ENCODE measurements around the gene ATE1. TPM values are rescaled to one million over a fixed set of nuclear protein-coding genes. Genes with fewer than 3 reads are reported as not detected.

Gene ATE1
- total RNA-seq, 4 donors from 2014 or later = 13.5 to 90.2 (median 27.7) TPM

- no peak overlapping the region for H3K4me3 ChIP-seq
- H3K36me3 ChIP-seq = no peaks in the 10 kb centered on the region
- TF ChIP-seq CTCF (IDR thresholded peaks at IDR 0.05) = no peak
- TF ChIP-seq POLR2A (IDR thresholded peaks at IDR 0.05) = no peak
- H3K4me1 ChIP-seq = no peaks in the 10 kb centered on the region
- no peaks in the 10 kb centered on the region for H3K27me3 ChIP-seq
- DNase-seq = no peak
- H3K9me3 ChIP-seq = no peaks in the 10 kb centered on the region
- intact Hi-C loops (cut with DNase I; ENCODE audit: low total_unique reads) = no loop called here
- H3K27ac ChIP-seq = no peak overlapping the region
Measured at GRCh38 chr10:121800831-121801230, 127.0 kb downstream of the ATE1 start.

- no peaks in the 10 kb centered on the region for H3K27me3 ChIP-seq
- intact Hi-C loops (cut with DNase I; ENCODE audit: low total_unique reads) = no loop called here
- no peaks in the 10 kb centered on the region for H3K9me3 ChIP-seq
- no peak overlapping the region for H3K4me3 ChIP-seq
- H3K27ac ChIP-seq = no peak overlapping the region
- TF ChIP-seq POLR2A (IDR thresholded peaks at IDR 0.05) (no peak), CTCF (IDR thresholded peaks at IDR 0.05) (no peak)
- H3K4me1 ChIP-seq = no peaks in the 10 kb centered on the region
- no peak for DNase-seq
- no peaks in the 10 kb centered on the region for H3K36me3 ChIP-seq
Measured at GRCh38 chr10:121800146-121800545, 127.7 kb downstream of the ATE1 start.

GRCh38 chr10:121797490-121797889 is 130.3 kb downstream of the ATE1 start:
- no peak for TF ChIP-seq POLR2A (IDR thresholded peaks at IDR 0.05)
- TF ChIP-seq CTCF (IDR thresholded peaks at IDR 0.05) = no peak

GRCh38 chr10:121796342-121796741 is 131.5 kb downstream of the ATE1 start:
- no peak for DNase-seq
- Histone ChIP-seq H3K27ac (no peak overlapping the region), H3K4me3 (no peak overlapping the region), H3K27me3 (no peaks in the 10 kb centered on the region), H3K9me3 (no peaks in the 10 kb centered on the region), H3K4me1 (no peaks in the 10 kb centered on the region), H3K36me3 (no peaks in the 10 kb centered on the region)
- TF ChIP-seq POLR2A (IDR thresholded peaks at IDR 0.05) (no peak), CTCF (IDR thresholded peaks at IDR 0.05) (no peak)
- intact Hi-C loops (cut with DNase I; ENCODE audit: low total_unique reads) = no loop called here

More at GRCh38 chr10:121797490-121797889, 130.3 kb downstream of the ATE1 start:
- intact Hi-C loops (cut with DNase I; ENCODE audit: low total_unique reads) = no loop called here
- no peak overlapping the region for H3K27ac ChIP-seq
- DNase-seq = no peak
- H3K4me1 ChIP-seq = no peaks in the 10 kb centered on the region
- H3K9me3 ChIP-seq = no peaks in the 10 kb centered on the region
- no peaks in the 10 kb centered on the region for H3K27me3 ChIP-seq
- H3K36me3 ChIP-seq = no peaks in the 10 kb centered on the region
- H3K4me3 ChIP-seq = no peak overlapping the region

GRCh38 chr10:121792198-121792597 is 135.6 kb downstream of the ATE1 start:
- no peaks in the 10 kb centered on the region for H3K27me3 ChIP-seq
- H3K36me3 ChIP-seq = no peaks in the 10 kb centered on the region
- DNase-seq = no peak
- intact Hi-C loops (cut with DNase I; ENCODE audit: low total_unique reads) = no loop called here
- H3K9me3 ChIP-seq = no peaks in the 10 kb centered on the region
- no peak overlapping the region for H3K4me3 ChIP-seq
- H3K4me1 ChIP-seq = no peaks in the 10 kb centered on the region
- H3K27ac ChIP-seq = no peak overlapping the region
- TF ChIP-seq CTCF (IDR thresholded peaks at IDR 0.05) (no peak), POLR2A (IDR thresholded peaks at IDR 0.05) (no peak)

All from uterus (tissue), 4 donors.